IPS-18a (cell line): Measurements from ENCODE around the gene OR8D2.

Source experiments
- H3K27ac ChIP-seq: one replicate; pipeline ENCODE4 v1.5.1; 2013; ENCODE audit warnings: low read length
- H3K27me3 ChIP-seq: one replicate; pipeline ENCODE4 v1.6.1; 2013; ENCODE audit warnings: mild to moderate bottlenecking, low read length; ENCODE audit not compliant: control insufficient read depth, insufficient read depth
- H3K36me3 ChIP-seq: one replicate; pipeline ENCODE4 v1.6.1; 2013; ENCODE audit warnings: low read depth, low read length; ENCODE audit not compliant: control insufficient read depth
- H3K4me1 ChIP-seq: one replicate; pipeline ENCODE4 v1.6.1; 2013; ENCODE audit warnings: low read depth, low read length; ENCODE audit not compliant: control insufficient read depth
- H3K4me3 ChIP-seq: one replicate; pipeline ENCODE4 v1.5.1; 2013; ENCODE audit warnings: low read length
- H3K9ac ChIP-seq: one replicate; pipeline ENCODE4 v1.6.1; 2013; ENCODE audit warnings: mild to moderate bottlenecking, low read length, moderate library complexity
- H3K9me3 ChIP-seq: one replicate; pipeline ENCODE4 v1.6.1; 2013; ENCODE audit warnings: low read depth, low read length; ENCODE audit not compliant: control insufficient read depth

OR8D2 gene

DNA sequence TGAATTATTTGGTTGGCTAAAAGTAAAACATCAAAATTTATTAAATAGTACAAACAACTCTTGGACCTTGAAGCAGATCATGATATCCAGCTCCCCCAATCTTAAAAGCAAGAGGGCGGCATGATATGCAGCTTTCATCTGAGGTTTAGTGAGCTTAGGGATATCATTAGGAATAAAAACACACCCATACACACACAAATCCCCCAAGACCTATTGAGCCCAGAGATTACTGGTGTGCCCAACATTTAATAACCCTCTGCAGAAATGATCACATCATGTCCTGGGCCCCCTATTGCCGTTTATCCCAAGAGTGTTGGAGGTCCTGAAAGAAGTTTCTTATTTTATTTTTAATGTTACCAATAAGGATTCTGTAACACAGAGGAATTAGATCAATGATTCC is 6.1 kb downstream of the OR8D2 start, which contains the start of gene OR8D1:
OR8D1 (minus strand) TSS at position 101 of the 400 bp plus-strand sequence. CDS start 3,183 bp downstream, outside the sequence.
- Histone ChIP-seq H3K36me3 (no peaks in the 10 kb centered on the region), H3K27me3 (no peaks in the 10 kb centered on the region), H3K4me3 (no peak within 1 kb of the TSS), H3K9ac (no peak within 1 kb of the TSS), H3K27ac (no peak within 1 kb of the TSS), H3K9me3 (no peaks in the 10 kb centered on the region), H3K4me1 (no peaks in the 10 kb centered on the region)

DNA sequence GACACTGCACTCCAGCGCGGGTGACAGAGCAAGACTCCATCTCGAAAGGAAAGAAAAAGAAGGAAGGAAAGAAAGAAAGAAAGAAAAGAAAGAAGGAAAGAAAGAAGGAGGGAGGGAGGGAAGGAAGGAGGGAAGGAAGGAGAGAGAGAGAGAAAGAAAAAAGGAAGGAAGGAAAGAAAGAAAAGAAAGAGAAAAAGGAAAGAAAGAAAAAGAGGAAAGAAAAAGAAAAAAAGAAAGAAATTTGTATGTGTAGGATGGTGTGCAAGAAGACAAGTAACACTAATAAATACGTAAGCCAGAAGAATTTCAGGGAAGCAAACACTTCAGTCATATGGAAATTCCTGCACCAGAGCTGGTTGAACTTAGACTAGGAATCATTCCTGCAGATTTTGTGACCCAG is 6.9 kb downstream of the OR8D2 start:
- no peaks in the 10 kb centered on the region for H3K27me3 ChIP-seq
- H3K9ac ChIP-seq, result no peak overlapping the region
- no peaks in the 10 kb centered on the region for H3K4me1 ChIP-seq
- H3K9me3 ChIP-seq, result no peaks in the 10 kb centered on the region
- H3K36me3 ChIP-seq, result no peaks in the 10 kb centered on the region
- no peak overlapping the region for H3K27ac ChIP-seq
- H3K4me3 ChIP-seq, result no peak overlapping the region

DNA sequence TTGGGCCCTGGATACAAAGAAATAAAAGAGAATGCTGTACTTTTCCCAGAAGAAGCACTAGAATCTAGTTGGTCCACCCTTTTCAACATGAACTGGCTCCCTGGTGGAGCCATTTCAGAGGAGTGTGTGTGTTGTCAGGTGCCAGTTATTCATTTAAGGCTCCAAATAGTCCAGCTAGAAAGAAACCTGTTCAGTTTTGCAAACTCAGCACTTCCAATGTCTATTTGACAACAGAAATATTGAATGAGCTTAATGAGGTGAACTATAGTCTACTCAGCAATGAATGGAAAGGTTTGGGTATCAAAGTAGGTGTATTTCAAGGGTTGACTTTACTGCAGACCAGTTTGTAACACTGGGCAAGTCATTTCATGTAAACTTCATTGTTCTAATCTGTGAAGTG is 8.3 kb downstream of the OR8D2 start:
- Histone ChIP-seq H3K9me3 (no peaks in the 10 kb centered on the region), H3K27me3 (no peaks in the 10 kb centered on the region), H3K4me3 (no peak overlapping the region), H3K4me1 (no peaks in the 10 kb centered on the region), H3K9ac (no peak overlapping the region), H3K27ac (no peak overlapping the region), H3K36me3 (no peaks in the 10 kb centered on the region)

DNA sequence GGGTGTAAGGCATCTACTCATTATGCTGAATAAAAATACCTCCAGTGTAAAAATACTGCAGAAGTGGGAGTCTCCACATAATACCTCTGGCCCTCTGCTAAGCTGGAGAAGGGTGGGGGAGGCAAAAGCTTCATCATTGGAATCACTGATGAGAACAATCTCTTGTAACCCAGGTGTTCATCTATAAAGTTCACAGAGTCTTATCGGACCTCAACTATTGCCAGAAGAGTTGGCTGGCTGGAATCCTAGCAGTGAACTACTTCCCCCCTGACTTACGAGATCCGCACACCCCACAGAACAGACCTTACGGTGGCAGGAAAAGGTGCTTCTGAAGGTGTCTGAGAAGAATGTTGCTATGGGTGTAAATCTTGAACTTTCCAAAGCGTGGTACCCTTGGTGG is 8.7 kb downstream of the OR8D2 start:
- no peak overlapping the region for H3K4me3 ChIP-seq
- no peaks in the 10 kb centered on the region for H3K4me1 ChIP-seq
- no peak overlapping the region for H3K27ac ChIP-seq
- no peaks in the 10 kb centered on the region for H3K27me3 ChIP-seq
- H3K9me3 ChIP-seq, result no peaks in the 10 kb centered on the region
- H3K9ac ChIP-seq, result no peak overlapping the region
- no peaks in the 10 kb centered on the region for H3K36me3 ChIP-seq

DNA sequence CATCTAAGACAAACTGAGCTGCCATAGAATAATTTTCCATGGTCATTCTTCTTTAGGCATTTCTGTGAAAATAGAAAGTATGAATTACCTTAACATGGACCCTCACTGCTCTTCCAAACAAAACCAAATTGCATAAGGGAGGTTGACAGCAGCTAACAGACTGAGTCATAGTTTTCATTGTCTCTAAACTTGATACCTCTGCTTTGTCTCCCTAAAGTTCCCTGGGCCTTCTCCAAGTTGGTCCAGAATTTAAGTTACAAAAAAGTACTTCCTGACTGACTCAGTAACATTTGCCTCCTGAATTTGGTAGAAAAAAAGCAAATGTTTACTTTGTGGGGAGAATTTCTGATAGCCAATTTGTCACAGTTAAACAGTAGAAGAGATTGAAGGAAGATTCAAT is 9.3 kb downstream of the OR8D2 start:
- H3K27me3 ChIP-seq, result no peaks in the 10 kb centered on the region
- H3K36me3 ChIP-seq, result no peaks in the 10 kb centered on the region
- H3K9me3 ChIP-seq, result no peaks in the 10 kb centered on the region
- H3K4me3 ChIP-seq, result no peak overlapping the region
- no peaks in the 10 kb centered on the region for H3K4me1 ChIP-seq
- H3K9ac ChIP-seq, result no peak overlapping the region
- H3K27ac ChIP-seq, result no peak overlapping the region

DNA sequence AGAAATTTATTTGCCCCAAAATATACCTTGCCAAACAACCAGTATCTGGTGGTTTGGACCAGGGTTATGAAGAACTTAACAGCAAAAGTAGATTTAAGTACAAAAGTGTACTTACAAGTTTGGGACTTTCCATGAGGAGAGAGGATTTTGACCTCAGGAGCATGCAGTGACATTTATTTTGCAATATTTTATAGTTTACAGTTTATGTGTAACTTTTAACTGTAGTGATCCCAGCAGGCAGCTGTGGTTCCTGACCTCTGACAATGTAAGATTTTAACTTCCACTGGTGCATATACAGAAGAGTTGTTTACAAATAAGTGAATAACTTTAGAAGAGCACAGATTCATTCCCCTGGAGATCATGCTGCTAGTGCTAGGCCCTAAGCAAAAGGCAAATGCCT is 12.9 kb downstream of the OR8D2 start:
- H3K9ac ChIP-seq, result no peak overlapping the region
- no peak overlapping the region for H3K27ac ChIP-seq
- no peaks in the 10 kb centered on the region for H3K36me3 ChIP-seq
- peaks cover 9% of the 10 kb centered on the region for H3K4me1 ChIP-seq
- no peaks in the 10 kb centered on the region for H3K27me3 ChIP-seq
- H3K4me3 ChIP-seq, result no peak overlapping the region
- no peaks in the 10 kb centered on the region for H3K9me3 ChIP-seq

DNA sequence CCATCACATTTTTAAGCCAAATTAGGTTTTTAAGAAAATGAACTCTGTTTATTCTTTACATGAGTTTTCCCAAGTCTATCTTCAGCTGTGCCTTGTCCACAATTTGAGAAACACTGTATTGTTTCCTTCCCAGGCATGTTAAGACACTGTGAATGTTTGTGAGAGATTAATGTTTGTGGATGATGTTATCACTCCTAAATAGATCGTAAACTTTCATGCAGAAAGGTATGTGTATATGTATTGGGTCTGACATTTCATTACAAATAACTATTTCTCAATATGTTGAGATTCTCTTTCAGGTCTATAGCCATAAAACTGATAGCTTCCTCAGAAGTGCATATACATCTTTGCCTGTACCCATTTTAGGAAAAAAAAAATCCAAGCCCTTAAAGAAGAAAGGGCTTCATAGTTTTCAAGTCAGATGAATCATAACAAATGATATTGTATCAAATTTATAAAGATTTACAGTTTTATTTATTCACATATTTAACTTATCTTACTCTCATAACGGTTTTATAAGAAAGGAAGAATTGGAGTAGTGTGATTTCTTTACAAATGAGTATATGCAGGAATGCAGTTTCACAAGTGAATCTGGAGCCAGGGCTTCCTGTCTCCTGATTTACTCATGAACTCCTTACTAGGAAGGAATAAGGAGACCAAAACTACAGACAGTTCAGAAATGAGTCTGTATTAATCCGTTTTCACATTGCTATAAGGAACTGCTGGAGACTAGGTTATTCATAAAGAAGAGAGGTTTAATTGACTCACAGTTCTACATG is 17.5 kb downstream of the OR8D2 start:
- Histone ChIP-seq H3K9ac (no peak overlapping the region), H3K4me1 (peaks cover 15% of the 10 kb centered on the region), H3K4me3 (no peak overlapping the region), H3K9me3 (no peaks in the 10 kb centered on the region), H3K36me3 (no peaks in the 10 kb centered on the region), H3K27me3 (no peaks in the 10 kb centered on the region), H3K27ac (no peak overlapping the region)

DNA sequence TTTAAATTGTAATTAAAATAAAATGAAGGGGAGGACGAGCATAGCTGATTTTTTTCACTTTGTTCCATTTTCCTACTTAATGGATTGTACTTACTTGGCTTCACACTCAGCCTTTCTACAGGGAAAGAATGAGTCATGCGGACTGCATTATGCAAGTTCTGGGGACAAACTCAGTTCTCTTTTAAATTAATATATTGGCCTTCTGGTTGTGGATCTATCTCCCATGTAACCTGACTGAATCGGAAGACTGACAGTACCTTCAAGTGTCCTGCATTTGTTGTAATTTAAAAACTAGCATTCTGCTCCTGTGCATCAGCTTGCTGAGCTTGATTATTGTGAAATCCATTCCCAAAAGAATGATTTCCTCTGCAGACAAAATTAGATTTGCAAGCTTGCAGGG is 18.4 kb downstream of the OR8D2 start:
- Histone ChIP-seq H3K27ac (no peak overlapping the region), H3K9ac (no peak overlapping the region)

DNA sequence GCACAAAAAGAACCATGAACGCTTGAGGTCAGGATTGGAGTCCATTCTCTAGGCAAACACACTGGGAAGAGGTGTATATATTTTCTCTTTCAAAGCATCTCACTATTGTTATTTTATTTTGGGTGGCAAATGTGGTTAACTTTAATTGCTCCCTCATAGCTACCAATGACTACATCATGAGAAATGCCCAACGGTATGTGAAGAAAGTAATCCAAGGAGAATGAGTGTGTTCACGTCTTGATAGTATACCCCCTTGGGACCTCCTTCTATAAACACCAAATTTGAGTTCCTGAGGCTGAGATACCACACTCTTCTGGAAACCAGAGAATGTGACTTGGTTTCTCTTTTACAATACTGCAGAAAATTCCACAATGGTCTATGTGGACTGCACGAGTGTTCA is 22.1 kb downstream of the OR8D2 start:
- H3K27ac ChIP-seq, result no peak overlapping the region
- no peaks in the 10 kb centered on the region for H3K27me3 ChIP-seq
- H3K36me3 ChIP-seq, result no peaks in the 10 kb centered on the region
- peaks cover 12% of the 10 kb centered on the region for H3K4me1 ChIP-seq
- H3K4me3 ChIP-seq, result no peak overlapping the region
- no peak overlapping the region for H3K9ac ChIP-seq
- H3K9me3 ChIP-seq, result no peaks in the 10 kb centered on the region

More for the DNA sequence above, 18.4 kb downstream of the OR8D2 start:
- Histone ChIP-seq H3K4me1 (peaks cover 15% of the 10 kb centered on the region), H3K27me3 (no peaks in the 10 kb centered on the region), H3K4me3 (no peak overlapping the region), H3K36me3 (no peaks in the 10 kb centered on the region), H3K9me3 (no peaks in the 10 kb centered on the region)

DNA sequence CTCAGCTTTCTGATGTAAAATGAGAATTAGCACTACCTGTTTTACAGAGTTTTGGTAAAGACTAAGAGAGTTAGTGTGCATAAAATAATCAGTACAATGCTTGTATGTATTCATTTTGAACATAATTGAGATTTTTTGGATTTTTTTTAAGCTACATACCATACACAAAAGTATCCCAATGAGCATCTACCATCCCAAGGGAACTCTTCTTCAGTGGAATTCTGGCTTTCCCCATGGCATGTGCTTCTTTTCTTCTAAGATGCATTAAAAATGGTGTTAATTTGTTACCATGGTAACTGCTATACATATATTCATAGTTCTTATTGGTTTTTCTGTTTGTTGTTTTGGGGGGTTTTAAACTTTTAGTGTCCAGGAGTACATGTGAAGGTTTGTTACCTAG is 24.0 kb downstream of the OR8D2 start:
- H3K4me1 ChIP-seq, result no peaks in the 10 kb centered on the region
- H3K27ac ChIP-seq, result no peak overlapping the region
- no peaks in the 10 kb centered on the region for H3K9me3 ChIP-seq

DNA sequence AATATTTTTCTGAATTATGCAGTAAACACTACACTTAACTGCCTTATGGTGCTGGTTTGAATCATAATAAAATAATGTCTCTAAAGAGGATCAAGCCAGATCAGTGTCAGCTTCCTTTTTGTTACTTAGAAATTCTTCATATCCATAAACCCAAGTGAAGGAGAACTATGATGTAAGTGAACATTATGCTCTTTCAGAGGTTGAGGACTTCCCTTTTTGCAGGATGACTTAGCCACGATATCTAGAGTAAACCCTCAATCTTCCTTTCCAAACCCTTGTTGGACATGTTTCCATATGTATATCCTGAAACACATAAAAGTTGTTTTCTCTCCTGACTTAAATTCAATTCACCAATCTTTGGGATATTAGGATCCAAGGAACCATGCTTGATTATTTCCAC is 25.3 kb downstream of the OR8D2 start:
- no peak overlapping the region for H3K9ac ChIP-seq
- no peaks in the 10 kb centered on the region for H3K36me3 ChIP-seq
- no peaks in the 10 kb centered on the region for H3K4me1 ChIP-seq
- no peaks in the 10 kb centered on the region for H3K9me3 ChIP-seq
- no peak overlapping the region for H3K27ac ChIP-seq
- H3K27me3 ChIP-seq, result no peaks in the 10 kb centered on the region
- no peak overlapping the region for H3K4me3 ChIP-seq

More for the DNA sequence above, 24.0 kb downstream of the OR8D2 start:
- H3K4me3 ChIP-seq, result no peak overlapping the region
- H3K36me3 ChIP-seq, result no peaks in the 10 kb centered on the region
- H3K27me3 ChIP-seq, result no peaks in the 10 kb centered on the region
- H3K9ac ChIP-seq, result no peak overlapping the region

DNA sequence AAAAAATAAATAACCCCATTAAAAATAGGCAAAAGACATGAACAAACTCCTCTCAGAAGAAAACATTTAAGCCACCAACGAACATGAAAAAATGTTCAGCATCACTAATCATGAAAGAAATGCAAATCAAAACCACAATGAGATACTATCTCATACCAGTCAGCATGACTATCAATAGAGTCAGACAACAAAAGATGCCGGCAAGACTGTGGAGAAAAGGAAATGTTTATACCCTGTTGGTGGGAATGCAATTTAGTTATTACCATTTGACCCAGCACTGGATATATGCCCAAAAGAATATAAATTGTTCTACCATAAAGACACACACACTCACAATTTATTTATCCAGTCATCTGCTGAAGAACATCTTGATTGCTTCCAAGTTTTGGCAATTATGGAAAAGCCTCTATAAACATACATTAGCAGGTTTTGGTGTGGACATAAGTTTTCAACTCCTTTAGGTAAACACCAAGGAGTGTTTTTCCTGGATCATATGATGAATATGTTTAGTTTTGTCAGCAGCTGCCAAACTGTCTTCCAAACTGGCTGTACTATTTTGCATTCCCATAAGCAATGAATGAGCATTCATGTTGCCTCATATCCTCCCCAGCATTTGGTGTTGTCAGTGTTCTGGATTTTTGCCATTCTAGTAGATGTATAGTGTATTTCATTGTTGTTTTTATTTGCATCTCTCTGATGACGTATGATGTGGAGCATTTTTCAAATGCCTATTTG is 34.2 kb downstream of the OR8D2 start:
- Histone ChIP-seq H3K4me3 (no peak overlapping the region), H3K9me3 (no peaks in the 10 kb centered on the region), H3K4me1 (no peaks in the 10 kb centered on the region)

More for the DNA sequence above, 34.2 kb downstream of the OR8D2 start:
- Histone ChIP-seq H3K27me3 (no peaks in the 10 kb centered on the region), H3K36me3 (no peaks in the 10 kb centered on the region), H3K27ac (no peak overlapping the region), H3K9ac (no peak overlapping the region)
